Measurements from ENCODE around the gene MSH4.
A peak's percentile ranks its signal among the peaks of the same experiment; 100 is the strongest.

MSH4 gene

GRCh38 chr1:75785320-75785982 is 11.2 kb upstream of the MSH4 start:
- no peak for TF ChIP-seq CTCF (IDR thresholded peaks at IDR 0.05; ENCODE audit: low read depth, low read length)
- DNase-seq (ENCODE audit: extremely low read depth, low read depth), result no peak

- peak; percentile 90 for DNase-seq (ENCODE audit: extremely low read depth, low read depth)
- TF ChIP-seq CTCF (IDR thresholded peaks at IDR 0.05; ENCODE audit: low read depth, low read length), result no peak; the same call in 1 of the 2 replicates
Measured at GRCh38 chr1:75785983-75786853, 10.5 kb upstream of the MSH4 start, which contains the start of gene RABGGTB. RABGGTB (plus strand) TSS chr1:75786256; CDS start chr1:75786272, 16 bp downstream.

- TF ChIP-seq CTCF (IDR thresholded peaks at IDR 0.05; ENCODE audit: low read depth, low read length), result no peak
- DNase-seq (ENCODE audit: extremely low read depth, low read depth), result no peak
Measured at GRCh38 chr1:75786901-75787493, 9.7 kb upstream of the MSH4 start.

GRCh38 chr1:75787524-75787923 is 9.2 kb upstream of the MSH4 start:
- TF ChIP-seq CTCF (IDR thresholded peaks at IDR 0.05; ENCODE audit: low read depth, low read length), result no peak
- DNase-seq (ENCODE audit: extremely low read depth, low read depth), result no peak

GRCh38 chr1:75789988-75790387 is 6.7 kb upstream of the MSH4 start:
- no peak for TF ChIP-seq CTCF (IDR thresholded peaks at IDR 0.05; ENCODE audit: low read depth, low read length)
- no peak for DNase-seq (ENCODE audit: extremely low read depth, low read depth)

- DNase-seq (ENCODE audit: extremely low read depth, low read depth), result no peak
- TF ChIP-seq CTCF (IDR thresholded peaks at IDR 0.05; ENCODE audit: low read depth, low read length), result no peak
Measured at GRCh38 chr1:75791022-75791421, 5.7 kb upstream of the MSH4 start.

GRCh38 chr1:75792091-75792490 is 4.6 kb upstream of the MSH4 start:
- TF ChIP-seq CTCF (IDR thresholded peaks at IDR 0.05; ENCODE audit: low read depth, low read length), result no peak
- DNase-seq (ENCODE audit: extremely low read depth, low read depth), result no peak

Measured in AG09319 (cell line).